ENCODE measurements around the gene SORCS3.

Gene SORCS3

GRCh38 chr10:104938031-104938430, 296.9 kb downstream of the SORCS3 start:
- no peaks in the 10 kb centered on the region for H3K79me2 ChIP-seq (ENCODE audit: control insufficient read depth, low read length)
- H4K20me1 ChIP-seq (ENCODE audit: control insufficient read depth, insufficient read depth, low read depth, low read length), result no peaks in the 10 kb centered on the region
- no peaks in the 10 kb centered on the region for H3K9me3 ChIP-seq (ENCODE audit: control insufficient read depth, insufficient read depth, low read length)
- H3K4me1 ChIP-seq (ENCODE audit: control insufficient read depth, low read length), result no peaks in the 10 kb centered on the region
- TF ChIP-seq CTCF (IDR thresholded peaks at IDR 0.05; ENCODE audit: low read depth, low read length, poor library complexity, severe bottlenecking) (no peak), EZH2phosphoT487 (IDR thresholded peaks at IDR 0.05; ENCODE audit: borderline replicate concordance, low read length) (no peak)
- no peaks in the 10 kb centered on the region for H3K27me3 ChIP-seq (ENCODE audit: control insufficient read depth, low read length)
- H3K27ac ChIP-seq (ENCODE audit: low read depth, low read length), result no peak overlapping the region
- no peak overlapping the region for H3K4me2 ChIP-seq (ENCODE audit: low read length)
- no peaks in the 10 kb centered on the region for H3K9me2 ChIP-seq (replicated peaks; ENCODE audit: control insufficient read depth, low read length)
- no peaks in the 10 kb centered on the region for H3F3A ChIP-seq (ENCODE audit: control insufficient read depth, insufficient read depth)
- no peak overlapping the region for H3K4me3 ChIP-seq (ENCODE audit: low read length)
- no peaks in the 10 kb centered on the region for H3K36me3 ChIP-seq (ENCODE audit: control insufficient read depth, low read length)

GRCh38 chr10:104941662-104942061, 300.6 kb downstream of the SORCS3 start:
- H3K9me3 ChIP-seq (ENCODE audit: control insufficient read depth, insufficient read depth, low read length), result no peaks in the 10 kb centered on the region
- H3K9me2 ChIP-seq (replicated peaks; ENCODE audit: control insufficient read depth, low read length), result no peaks in the 10 kb centered on the region
- no peaks in the 10 kb centered on the region for H3K36me3 ChIP-seq (ENCODE audit: control insufficient read depth, low read length)
- no peaks in the 10 kb centered on the region for H4K20me1 ChIP-seq (ENCODE audit: control insufficient read depth, insufficient read depth, low read depth, low read length)
- H3K27me3 ChIP-seq (ENCODE audit: control insufficient read depth, low read length), result no peaks in the 10 kb centered on the region
- no peaks in the 10 kb centered on the region for H3K79me2 ChIP-seq (ENCODE audit: control insufficient read depth, low read length)
- no peak overlapping the region for H3K27ac ChIP-seq (ENCODE audit: low read depth, low read length)
- no peak overlapping the region for H3K4me2 ChIP-seq (ENCODE audit: low read length)
- no peaks in the 10 kb centered on the region for H3K4me1 ChIP-seq (ENCODE audit: control insufficient read depth, low read length)
- TF ChIP-seq EZH2phosphoT487 (IDR thresholded peaks at IDR 0.05; ENCODE audit: borderline replicate concordance, low read length), result no peak
- no peak for TF ChIP-seq CTCF (IDR thresholded peaks at IDR 0.05; ENCODE audit: low read depth, low read length, poor library complexity, severe bottlenecking)
- H3F3A ChIP-seq (ENCODE audit: control insufficient read depth, insufficient read depth), result no peaks in the 10 kb centered on the region
- no peak overlapping the region for H3K4me3 ChIP-seq (ENCODE audit: low read length)

- H4K20me1 ChIP-seq (ENCODE audit: control insufficient read depth, insufficient read depth, low read depth, low read length), result no peaks in the 10 kb centered on the region
Observed at GRCh38 chr10:104947314-104947713, 306.2 kb downstream of the SORCS3 start.

More at GRCh38 chr10:104947314-104947713, 306.2 kb downstream of the SORCS3 start:
- no peak overlapping the region for H3K4me2 ChIP-seq (ENCODE audit: low read length)
- H3K4me1 ChIP-seq (ENCODE audit: control insufficient read depth, low read length), result no peaks in the 10 kb centered on the region
- no peak for TF ChIP-seq CTCF (IDR thresholded peaks at IDR 0.05; ENCODE audit: low read depth, low read length, poor library complexity, severe bottlenecking)
- TF ChIP-seq EZH2phosphoT487 (IDR thresholded peaks at IDR 0.05; ENCODE audit: borderline replicate concordance, low read length), result no peak
- no peak overlapping the region for H3K27ac ChIP-seq (ENCODE audit: low read depth, low read length)
- H3K4me3 ChIP-seq (ENCODE audit: low read length), result no peak overlapping the region
- no peaks in the 10 kb centered on the region for H3K9me2 ChIP-seq (replicated peaks; ENCODE audit: control insufficient read depth, low read length)
- H3F3A ChIP-seq (ENCODE audit: control insufficient read depth, insufficient read depth), result no peaks in the 10 kb centered on the region
- H3K36me3 ChIP-seq (ENCODE audit: control insufficient read depth, low read length), result no peaks in the 10 kb centered on the region
- H3K79me2 ChIP-seq (ENCODE audit: control insufficient read depth, low read length), result no peaks in the 10 kb centered on the region
- no peaks in the 10 kb centered on the region for H3K9me3 ChIP-seq (ENCODE audit: control insufficient read depth, insufficient read depth, low read length)
- H3K27me3 ChIP-seq (ENCODE audit: control insufficient read depth, low read length), result no peaks in the 10 kb centered on the region
